Activated T-helper 2 cell treated with anti-CD3 and anti-CD28 coated beads, Interferon-gamma antibody, Interleukin-2, Interleukin-4, amounts not matched to agents 10 μg/mL and 5 μg/mL and 100 μg/mL, durations not matched to agents 14 hours and 24 hours and 36 hours (primary cell): ENCODE measurements around the gene SERPINA5. TPM values are rescaled to one million over a fixed set of nuclear protein-coding genes. Genes with fewer than 3 reads are reported as not detected.

Experiments
- DNase-seq: peaks from one replicate; pipeline ENCODE4 v3.0.0; 2021; ENCODE audit warnings: low spot score
- H3K27ac Mint-ChIP-seq: one replicate; pipeline ENCODE4 v1.8.0; 2021; ENCODE audit warnings: mixed read lengths
- H3K27me3 Mint-ChIP-seq: one replicate; pipeline ENCODE4 v1.8.0; 2021; ENCODE audit warnings: low read depth, mixed read lengths
- H3K36me3 Mint-ChIP-seq: one replicate; pipeline ENCODE4 v1.8.0; 2021; ENCODE audit warnings: low read depth, mixed read lengths
- H3K4me1 Mint-ChIP-seq: one replicate; pipeline ENCODE4 v1.8.0; 2021; ENCODE audit warnings: low read depth, mixed read lengths
- H3K4me3 Mint-ChIP-seq: one replicate; pipeline ENCODE4 v1.8.0; 2021; ENCODE audit warnings: low read depth, mild to moderate bottlenecking, moderate library complexity, mixed read lengths
- H3K9me3 Mint-ChIP-seq: one replicate; pipeline ENCODE4 v1.8.0; 2021; ENCODE audit warnings: mixed read lengths
- intact Hi-C: fragments of 100-400 bp; cut with micrococcal nuclease; formaldehyde crosslinking; loops from one replicate; pipeline ENCODE4 v1.15.1; 2023
- total RNA-seq: library from RNA; stranded (reverse); gene quantifications from 2 replicates; pipeline ENCODE4 v1.2.3, GENCODE V29; 2022

SERPINA5 gene
- total RNA-seq, 1 donor from 2014 or later = not detected

- intact Hi-C loops = no loop called here
- DNase-seq = no peak
- H3K4me1 Mint-ChIP-seq = no peaks in the 10 kb centered on the region
- no peaks in the 10 kb centered on the region for H3K36me3 Mint-ChIP-seq
- H3K27ac Mint-ChIP-seq = no peak within 1 kb of the TSS
- H3K9me3 Mint-ChIP-seq = no peaks in the 10 kb centered on the region
- H3K27me3 Mint-ChIP-seq = no peaks in the 10 kb centered on the region
- H3K4me3 Mint-ChIP-seq = no peak within 1 kb of the TSS
Measured at GRCh38 chr14:94560751-94561655, 20.2 kb upstream of the SERPINA5 start, which contains the start of gene SERPINA4. Gene SERPINA4 (plus strand): TSS chr14:94561442. CDS start chr14:94563483, 2,041 bp downstream.

- Mint-ChIP-seq H3K4me1 (no peaks in the 10 kb centered on the region), H3K27me3 (no peaks in the 10 kb centered on the region), H3K27ac (no peak overlapping the region), H3K4me3 (no peak overlapping the region), H3K36me3 (no peaks in the 10 kb centered on the region), H3K9me3 (no peaks in the 10 kb centered on the region)
- DNase-seq = no peak
- intact Hi-C loops = no loop called here
Measured at GRCh38 chr14:94561656-94562010, 19.6 kb upstream of the SERPINA5 start.

- H3K36me3 Mint-ChIP-seq = no peaks in the 10 kb centered on the region
- no peaks in the 10 kb centered on the region for H3K4me1 Mint-ChIP-seq
- intact Hi-C loops = no loop called here
- H3K27ac Mint-ChIP-seq = no peak overlapping the region
- H3K9me3 Mint-ChIP-seq = no peaks in the 10 kb centered on the region
- no peak overlapping the region for H3K4me3 Mint-ChIP-seq
- DNase-seq = no peak
- no peaks in the 10 kb centered on the region for H3K27me3 Mint-ChIP-seq
Measured at GRCh38 chr14:94562022-94562421, 19.2 kb upstream of the SERPINA5 start.

- intact Hi-C loops = no loop called here
- H3K4me1 Mint-ChIP-seq = no peaks in the 10 kb centered on the region
- H3K27ac Mint-ChIP-seq = no peak overlapping the region
- H3K4me3 Mint-ChIP-seq = no peak overlapping the region
- H3K36me3 Mint-ChIP-seq = no peaks in the 10 kb centered on the region
- H3K9me3 Mint-ChIP-seq = no peaks in the 10 kb centered on the region
- no peak for DNase-seq
- H3K27me3 Mint-ChIP-seq = no peaks in the 10 kb centered on the region
Measured at GRCh38 chr14:94562941-94563883, 18.0 kb upstream of the SERPINA5 start.

GRCh38 chr14:94564381-94564780 lies 16.8 kb upstream of the SERPINA5 start:
- DNase-seq = no peak
- no peaks in the 10 kb centered on the region for H3K27me3 Mint-ChIP-seq
- intact Hi-C loops = no loop called here
- H3K4me1 Mint-ChIP-seq = no peaks in the 10 kb centered on the region
- no peak overlapping the region for H3K27ac Mint-ChIP-seq
- no peaks in the 10 kb centered on the region for H3K36me3 Mint-ChIP-seq
- no peak overlapping the region for H3K4me3 Mint-ChIP-seq
- H3K9me3 Mint-ChIP-seq = no peaks in the 10 kb centered on the region

GRCh38 chr14:94568186-94568585 lies 13.0 kb upstream of the SERPINA5 start:
- no peak for DNase-seq
- no peaks in the 10 kb centered on the region for H3K4me1 Mint-ChIP-seq
- intact Hi-C loops = no loop called here
- no peaks in the 10 kb centered on the region for H3K27me3 Mint-ChIP-seq
- no peaks in the 10 kb centered on the region for H3K9me3 Mint-ChIP-seq
- H3K36me3 Mint-ChIP-seq = no peaks in the 10 kb centered on the region
- no peak overlapping the region for H3K27ac Mint-ChIP-seq
- H3K4me3 Mint-ChIP-seq = no peak overlapping the region

GRCh38 chr14:94569381-94570001 lies 11.7 kb upstream of the SERPINA5 start:
- no peak overlapping the region for H3K27ac Mint-ChIP-seq
- H3K36me3 Mint-ChIP-seq = no peaks in the 10 kb centered on the region
- H3K9me3 Mint-ChIP-seq = no peaks in the 10 kb centered on the region

GRCh38 chr14:94570002-94570400 lies 11.2 kb upstream of the SERPINA5 start:
- H3K27ac Mint-ChIP-seq = no peak overlapping the region

More at GRCh38 chr14:94569381-94570001, 11.7 kb upstream of the SERPINA5 start:
- Mint-ChIP-seq H3K4me1 (no peaks in the 10 kb centered on the region), H3K4me3 (no peak overlapping the region), H3K27me3 (no peaks in the 10 kb centered on the region)
- DNase-seq = no peak
- intact Hi-C loops = no loop called here

GRCh38 chr14:94570440-94570839 lies 10.8 kb upstream of the SERPINA5 start:
- no peak overlapping the region for H3K27ac Mint-ChIP-seq
- intact Hi-C loops = no loop called here
- no peaks in the 10 kb centered on the region for H3K9me3 Mint-ChIP-seq
- H3K27me3 Mint-ChIP-seq = no peaks in the 10 kb centered on the region
- H3K4me1 Mint-ChIP-seq = no peaks in the 10 kb centered on the region
- no peak overlapping the region for H3K4me3 Mint-ChIP-seq
- DNase-seq = no peak
- no peaks in the 10 kb centered on the region for H3K36me3 Mint-ChIP-seq

More at GRCh38 chr14:94570002-94570400, 11.2 kb upstream of the SERPINA5 start:
- Mint-ChIP-seq H3K4me3 (no peak overlapping the region), H3K9me3 (no peaks in the 10 kb centered on the region), H3K36me3 (no peaks in the 10 kb centered on the region), H3K27me3 (no peaks in the 10 kb centered on the region), H3K4me1 (no peaks in the 10 kb centered on the region)
- intact Hi-C loops = no loop called here
- no peak for DNase-seq

- Mint-ChIP-seq H3K27me3 (no peaks in the 10 kb centered on the region), H3K9me3 (no peaks in the 10 kb centered on the region), H3K36me3 (no peaks in the 10 kb centered on the region), H3K4me1 (no peaks in the 10 kb centered on the region), H3K4me3 (no peak overlapping the region), H3K27ac (no peak overlapping the region)
- DNase-seq = no peak
- intact Hi-C loops = no loop called here
Measured at GRCh38 chr14:94571395-94571794, 9.8 kb upstream of the SERPINA5 start.

- no peak overlapping the region for H3K4me3 Mint-ChIP-seq
- H3K27ac Mint-ChIP-seq = no peak overlapping the region
- no peaks in the 10 kb centered on the region for H3K36me3 Mint-ChIP-seq
- no peaks in the 10 kb centered on the region for H3K9me3 Mint-ChIP-seq
- no peak for DNase-seq
- H3K27me3 Mint-ChIP-seq = no peaks in the 10 kb centered on the region
- intact Hi-C loops = no loop called here
- no peaks in the 10 kb centered on the region for H3K4me1 Mint-ChIP-seq
Measured at GRCh38 chr14:94571950-94572349, 9.3 kb upstream of the SERPINA5 start.

GRCh38 chr14:94572637-94573303 lies 8.5 kb upstream of the SERPINA5 start:
- no peak overlapping the region for H3K27ac Mint-ChIP-seq
- DNase-seq = no peak
- H3K4me3 Mint-ChIP-seq = no peak overlapping the region
- no peaks in the 10 kb centered on the region for H3K9me3 Mint-ChIP-seq
- intact Hi-C loops = no loop called here
- no peaks in the 10 kb centered on the region for H3K27me3 Mint-ChIP-seq
- H3K4me1 Mint-ChIP-seq = no peaks in the 10 kb centered on the region
- H3K36me3 Mint-ChIP-seq = no peaks in the 10 kb centered on the region
